OCI-LY7 (cell line): Measurements from ENCODE around the gene DCHS1.

Experiments used
- EZH2phosphoT487 ChIP-seq: fragments of 200-600 bp; sonication (generic); IDR thresholded peaks from 2 replicates; pipeline ENCODE4 v1.6.1; 2018; ENCODE audit warnings: low read depth, borderline replicate concordance, mild to moderate bottlenecking, mixed run types, antibody characterized with exemption, low read length, moderate library complexity, mixed read lengths
- TF ChIP-seq, protein P1 (sequence below): fragments of 200-600 bp; sonication (generic); conservative IDR thresholded peaks from 2 replicates; pipeline ENCODE4 v1.5.1; 2014; ENCODE audit warnings: mild to moderate bottlenecking, antibody characterized with exemption, low read length, moderate library complexity, mixed read lengths

DNA sequence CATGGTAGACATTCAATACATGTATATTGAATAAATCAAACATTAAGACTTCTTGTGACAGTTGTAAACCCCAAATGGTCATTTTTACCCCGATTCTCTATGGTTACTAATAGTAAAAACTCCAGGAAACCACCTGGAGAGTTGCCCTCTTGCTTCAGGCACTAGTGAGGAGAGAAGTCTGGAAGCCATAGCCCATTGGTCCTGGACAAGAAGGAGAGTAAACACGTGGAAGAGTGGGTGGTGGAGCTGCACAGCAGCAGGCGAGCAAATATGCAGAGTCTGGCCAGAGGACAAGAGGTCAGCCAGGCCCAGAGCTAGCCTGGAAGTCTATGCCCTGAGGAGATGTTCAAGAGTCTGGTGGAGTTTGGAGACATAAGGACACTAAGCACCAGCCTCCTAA, 17.7 kb downstream of the DCHS1 start:
- TF ChIP-seq, protein P1, sequence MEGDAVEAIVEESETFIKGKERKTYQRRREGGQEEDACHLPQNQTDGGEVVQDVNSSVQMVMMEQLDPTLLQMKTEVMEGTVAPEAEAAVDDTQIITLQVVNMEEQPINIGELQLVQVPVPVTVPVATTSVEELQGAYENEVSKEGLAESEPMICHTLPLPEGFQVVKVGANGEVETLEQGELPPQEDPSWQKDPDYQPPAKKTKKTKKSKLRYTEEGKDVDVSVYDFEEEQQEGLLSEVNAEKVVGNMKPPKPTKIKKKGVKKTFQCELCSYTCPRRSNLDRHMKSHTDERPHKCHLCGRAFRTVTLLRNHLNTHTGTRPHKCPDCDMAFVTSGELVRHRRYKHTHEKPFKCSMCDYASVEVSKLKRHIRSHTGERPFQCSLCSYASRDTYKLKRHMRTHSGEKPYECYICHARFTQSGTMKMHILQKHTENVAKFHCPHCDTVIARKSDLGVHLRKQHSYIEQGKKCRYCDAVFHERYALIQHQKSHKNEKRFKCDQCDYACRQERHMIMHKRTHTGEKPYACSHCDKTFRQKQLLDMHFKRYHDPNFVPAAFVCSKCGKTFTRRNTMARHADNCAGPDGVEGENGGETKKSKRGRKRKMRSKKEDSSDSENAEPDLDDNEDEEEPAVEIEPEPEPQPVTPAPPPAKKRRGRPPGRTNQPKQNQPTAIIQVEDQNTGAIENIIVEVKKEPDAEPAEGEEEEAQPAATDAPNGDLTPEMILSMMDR = no peak
- no peak for TF ChIP-seq EZH2phosphoT487
